PFSK-1 (cell line): ENCODE results near the gene PRKCQ.

Source experiments
- FOXP2 ChIP-seq: optimal IDR thresholded peaks from 2 replicates; pipeline ENCODE3; 2011; ENCODE audit warnings: borderline replicate concordance, control low read depth, inconsistent platforms; ENCODE audit not compliant: insufficient read depth; ENCODE audit errors: extremely low read length, extremely low read depth
- POLR2AphosphoS5 ChIP-seq: IDR thresholded peaks from 2 replicates; pipeline ENCODE4 v1.6.1; 2012; ENCODE audit warnings: low read depth, mild to moderate bottlenecking, control low read depth, low read length, moderate library complexity
- REST ChIP-seq, 2 experiments: IDR thresholded peaks; 2 replicates each; pipeline versions ENCODE4 v1.6.1 to v1.8.0; 2011 to 2012; ENCODE audit warnings: low read depth in 2 of 2, low read length in 2 of 2, control low read depth in 1 of 2, inconsistent platforms in 1 of 2, mild to moderate bottlenecking in 1 of 2, moderate library complexity in 1 of 2; ENCODE audit not compliant: insufficient read depth in 1 of 2
- SIN3A ChIP-seq: IDR thresholded peaks from 2 replicates; pipeline ENCODE4 v1.6.1; 2012; ENCODE audit warnings: mild to moderate bottlenecking, low read length, moderate library complexity, borderline replicate concordance; ENCODE audit not compliant: insufficient read depth
- TAF1 ChIP-seq: IDR thresholded peaks from 2 replicates; pipeline ENCODE4 v1.6.1; 2012; ENCODE audit warnings: low read length, control low read depth, borderline replicate concordance; ENCODE audit not compliant: insufficient read depth

The PRKCQ gene

GRCh38 chr10:6514180-6514579 lies 65.9 kb downstream of the PRKCQ start:
- TF ChIP-seq FOXP2 (no peak), SIN3A (no peak), REST (IDR thresholded peaks at IDR 0.05; ENCODE audit: insufficient read depth in 1 of 2, low read depth in 2 of 2, low read length in 2 of 2) (no peak), POLR2AphosphoS5 (no peak), TAF1 (no peak)

- TF ChIP-seq POLR2AphosphoS5 (no peak), TAF1 (no peak), SIN3A (no peak), FOXP2 (no peak), REST (IDR thresholded peaks at IDR 0.05; ENCODE audit: insufficient read depth in 1 of 2, low read depth in 2 of 2, low read length in 2 of 2) (no peak)
Measured at GRCh38 chr10:6513476-6513875, 66.6 kb downstream of the PRKCQ start.

- TF ChIP-seq TAF1: no peak
- no peak for TF ChIP-seq POLR2AphosphoS5
- no peak for TF ChIP-seq SIN3A
- TF ChIP-seq FOXP2: no peak
Measured at GRCh38 chr10:6512182-6512581, 67.9 kb downstream of the PRKCQ start.

- TF ChIP-seq FOXP2 (no peak), SIN3A (no peak)
Measured at GRCh38 chr10:6511347-6511746, 68.7 kb downstream of the PRKCQ start.

GRCh38 chr10:6507311-6507710 lies 72.8 kb downstream of the PRKCQ start:
- no peak for TF ChIP-seq TAF1
- TF ChIP-seq SIN3A: no peak
- no peak for TF ChIP-seq POLR2AphosphoS5
- no peak for TF ChIP-seq FOXP2
- no peak for TF ChIP-seq REST (IDR thresholded peaks at IDR 0.05; ENCODE audit: insufficient read depth in 1 of 2, low read depth in 2 of 2, low read length in 2 of 2)

- TF ChIP-seq REST (IDR thresholded peaks at IDR 0.05; ENCODE audit: insufficient read depth in 1 of 2, low read depth in 2 of 2, low read length in 2 of 2) (no peak), SIN3A (no peak), TAF1 (no peak), FOXP2 (no peak), POLR2AphosphoS5 (no peak)
Measured at GRCh38 chr10:6505300-6505699, 74.8 kb downstream of the PRKCQ start.
